ENCODE results near the gene CFAP410.

- TF ChIP-seq CTCF (conservative IDR thresholded peaks at IDR 0.05; ENCODE audit: low read depth, low read length) (no peak), NFE2L2 (IDR thresholded peaks at IDR 0.05; ENCODE audit: low read depth, low read length) (no peak), MXI1 (IDR thresholded peaks at IDR 0.05; ENCODE audit: borderline replicate concordance, low read depth, low read length) (no peak), CEBPB (IDR thresholded peaks at IDR 0.05; ENCODE audit: low read depth, low read length) (no peak)
These were observed 32.4 kb upstream of the CFAP410 start for GRCh38 chr21:44371596-44371995.
